ENCODE results near the gene NBPF11.
"Not testable (repeated sequence)": the region's sequence is repeated elsewhere in the genome, so short reads cannot be mapped to it uniquely, and the experiment has no call there.

GRCh38 chr1:148157803-148158202 lies 5.7 kb upstream of the NBPF11 start:
- TF ChIP-seq CTCF (conservative IDR thresholded peaks at IDR 0.05 in 1 of 2, IDR thresholded peaks at IDR 0.05 in 1 of 2; ENCODE audit: low read depth in 1 of 2, low read length in 2 of 2); EZH2 (IDR thresholded peaks at IDR 0.05; ENCODE audit: low read length, missing control alignments): not testable (repeated sequence)
